GM23338 (cell line): Measurements from ENCODE around the gene CHSY1. TPM values are rescaled to one million over a fixed set of nuclear protein-coding genes. Genes with fewer than 3 reads are reported as not detected.

ENCODE experiments used
- ATAC-seq: fragments of 200-7000 bp; cut with Tn5 transposase; 3 replicates; pipeline ENCODE4 v1.9.1; 2020
- DNase-seq: peaks from one replicate; pipeline ENCODE4 v3.0.0-alpha.2; 2015; ENCODE audit warnings: low spot score
- H2AFZ ChIP-seq: fragments of 200-600 bp; sonication (generic); 2 replicates; pipeline ENCODE4 v1.8.0; 2016; ENCODE audit warnings: antibody characterized with exemption, mild to moderate bottlenecking, moderate library complexity
- H3F3A ChIP-seq: fragments of 200-600 bp; sonication (generic); replicated peaks from 2 replicates; pipeline ENCODE4 v1.8.0; 2017; ENCODE audit warnings: antibody characterized with exemption, mixed run types, low read depth
- H3K27ac ChIP-seq: fragments of 200-600 bp; sonication (generic); 2 replicates; pipeline ENCODE4 v1.6.1; 2016; ENCODE audit warnings: low read depth
- H3K27me3 ChIP-seq: fragments of 200-600 bp; sonication (generic); 2 replicates; pipeline ENCODE4 v1.8.0; 2016; ENCODE audit warnings: mild to moderate bottlenecking, mixed run types, moderate library complexity; ENCODE audit not compliant: insufficient read depth
- H3K36me3 ChIP-seq: fragments of 200-600 bp; sonication (generic); 2 replicates; pipeline ENCODE4 v1.8.0; 2016; ENCODE audit warnings: mild to moderate bottlenecking; ENCODE audit not compliant: insufficient read depth
- H3K4me1 ChIP-seq: fragments of 200-600 bp; sonication (generic); 2 replicates; pipeline ENCODE4 v1.8.0; 2016; ENCODE audit warnings: mild to moderate bottlenecking, moderate library complexity; ENCODE audit not compliant: insufficient read depth
- H3K4me2 ChIP-seq: fragments of 200-600 bp; sonication (generic); 2 replicates; pipeline ENCODE4 v1.7.1; 2017; ENCODE audit warnings: mixed run types
- H3K4me3 ChIP-seq: fragments of 200-600 bp; sonication (generic); 2 replicates; pipeline ENCODE4 v1.6.1; 2016; ENCODE audit warnings: mixed run types
- H3K79me2 ChIP-seq: fragments of 200-600 bp; sonication (generic); replicated peaks from 2 replicates; pipeline ENCODE4 v1.8.0; 2017; ENCODE audit warnings: mild to moderate bottlenecking; ENCODE audit not compliant: insufficient read depth
- H3K9me2 ChIP-seq: fragments of 200-600 bp; sonication (generic); 2 replicates; pipeline ENCODE4 v1.8.0; 2017; ENCODE audit not compliant: insufficient read depth
- H4K20me1 ChIP-seq: fragments of 200-600 bp; sonication (generic); replicated peaks from 2 replicates; pipeline ENCODE4 v1.8.0; 2017; ENCODE audit warnings: mild to moderate bottlenecking; ENCODE audit not compliant: insufficient read depth
- H3K27ac Mint-ChIP-seq: 2 replicates; pipeline ENCODE4 v1.8.0; 2020; ENCODE audit warnings: inconsistent platforms, mild to moderate bottlenecking, moderate library complexity, mixed read lengths
- H3K27me3 Mint-ChIP-seq: 3 replicates; pipeline ENCODE4 v1.8.0; 2022; ENCODE audit warnings: low read depth, mild to moderate bottlenecking, moderate library complexity, mixed read lengths, inconsistent platforms; ENCODE audit not compliant: insufficient read depth, poor library complexity
- H3K36me3 Mint-ChIP-seq: 3 replicates; pipeline ENCODE4 v1.8.0; 2021; ENCODE audit warnings: low read depth, mild to moderate bottlenecking, inconsistent platforms, moderate library complexity, mixed read lengths
- H3K4me1 Mint-ChIP-seq: 3 replicates; pipeline ENCODE4 v1.8.0; 2020; ENCODE audit warnings: mild to moderate bottlenecking, inconsistent platforms, mixed read lengths
- H3K4me3 Mint-ChIP-seq: 3 replicates; pipeline ENCODE4 v1.8.0; 2021; ENCODE audit warnings: moderate library complexity, mild to moderate bottlenecking, inconsistent platforms, mixed read lengths
- H3K9me3 Mint-ChIP-seq: 3 replicates; pipeline ENCODE4 v1.8.0; 2020; ENCODE audit warnings: moderate library complexity, mild to moderate bottlenecking, inconsistent platforms, mixed read lengths
- CREB1 ChIP-seq: fragments of 250-450 bp; sonication (Bioruptor Pico); IDR thresholded peaks from 2 replicates; pipeline ENCODE4 v1.5.0; 2020; ENCODE audit warnings: low read depth, mild to moderate bottlenecking, moderate library complexity
- CTCF ChIP-seq, 2 experiments: fragments of 200-600 bp in 1 of 2; sonication (generic) in 1 of 2; conservative IDR thresholded peaks; 2 replicates each; pipeline versions ENCODE4 v1.5.1 to v1.6.1; 2016 to 2017; ENCODE audit warnings: antibody characterized with exemption in 2 of 2, low read depth in 2 of 2, mild to moderate bottlenecking in 2 of 2, moderate library complexity in 1 of 2
- EZH2 ChIP-seq: fragments of 200-600 bp; sonication (generic); IDR thresholded peaks from one replicate; pipeline ENCODE4 v1.8.0; 2017; ENCODE audit warnings: antibody characterized with exemption, mild to moderate bottlenecking, low read depth; ENCODE audit not compliant: unreplicated experiment
- EZH2phosphoT487 ChIP-seq: fragments of 200-600 bp; sonication (generic); IDR thresholded peaks from one replicate; pipeline ENCODE4 v1.8.1; 2018; ENCODE audit warnings: antibody characterized with exemption; ENCODE audit not compliant: unreplicated experiment
- JUNB ChIP-seq: IDR thresholded peaks from one replicate; pipeline ENCODE4 v1.6.1; 2016; ENCODE audit warnings: antibody characterized with exemption; ENCODE audit not compliant: unreplicated experiment
- NANOG ChIP-seq: IDR thresholded peaks from 2 replicates; pipeline ENCODE4 v1.6.1; 2016; ENCODE audit warnings: antibody characterized with exemption, borderline replicate concordance
- POLR2AphosphoS5 ChIP-seq: IDR thresholded peaks from 2 replicates; pipeline ENCODE4 v1.6.1; 2016; ENCODE audit warnings: antibody characterized with exemption, low read depth
- ZNF114 ChIP-seq: fragments of 250-450 bp; sonication (Bioruptor Pico); IDR thresholded peaks from 2 replicates; pipeline ENCODE4 v1.5.0; 2020; ENCODE audit warnings: mild to moderate bottlenecking, moderate library complexity
- ZNF331 ChIP-seq: fragments of 250-450 bp; sonication (Bioruptor Pico); IDR thresholded peaks from 2 replicates; pipeline ENCODE4 v1.5.0; 2020; ENCODE audit warnings: low read depth, mild to moderate bottlenecking, moderate library complexity
- ZNF462 ChIP-seq: fragments of 250-450 bp; sonication (Bioruptor Pico); IDR thresholded peaks from 2 replicates; pipeline ENCODE4 v1.5.0; 2020; ENCODE audit warnings: mild to moderate bottlenecking, moderate library complexity
- polyA plus RNA-seq: library from polyadenylated mRNA; unstranded; fragments of >200 nt; fragmentation: Nextera tagmentation; extraction: Ambion mirVana; gene quantifications from 2 replicates; pipeline ENCODE4 v1.2.1, GENCODE V29; 2016
- total RNA-seq: library from RNA; depleted of rRNA; stranded (reverse); fragments of >200 nt; shearing (Covaris generic); gene quantifications from 2 replicates; pipeline ENCODE4 v1.2.3, GENCODE V29; 2014

The CHSY1 gene
- total and polyA plus RNA-seq, 2 experiments from 2014 or later: 9.8 to 47.7 TPM

- peaks cover 8% of the 10 kb centered on the region; the same call in 1 of the 2 replicates for H3K4me1 ChIP-seq
- H3K27me3 ChIP-seq: no peaks in the 10 kb centered on the region
- H3K27ac ChIP-seq: no peak overlapping the region
- H4K20me1 ChIP-seq: no peaks in the 10 kb centered on the region
- no peak for TF ChIP-seq ZNF331 (CRISPR knock-in tag)
- TF ChIP-seq CREB1 (CRISPR knock-in tag): no peak
- no peak for TF ChIP-seq ZNF114 (CRISPR knock-in tag)
- TF ChIP-seq CTCF (conservative IDR thresholded peaks at IDR 0.05; ENCODE audit: low read depth in 2 of 2): peak in 1 of 2 experiments; percentile 12; a peak in 1 of 4 replicates
- no peak for TF ChIP-seq POLR2AphosphoS5
- Mint-ChIP-seq H3K4me1 (peaks cover 9% of the 10 kb centered on the region), H3K27me3 (peaks cover 12% of the 10 kb centered on the region), H3K9me3 (no peaks in the 10 kb centered on the region), H3K4me3 (no peak overlapping the region), H3K27ac (no peak overlapping the region), H3K36me3 (peaks cover 2% of the 10 kb centered on the region; the same call in 2 of the 3 replicates)
- no peak overlapping the region for H3K4me3 ChIP-seq
- no peak for DNase-seq
- no peaks in the 10 kb centered on the region for H3K79me2 ChIP-seq
- no peaks in the 10 kb centered on the region for H3K9me2 ChIP-seq
- H3K36me3 ChIP-seq: no peaks in the 10 kb centered on the region
- no peak overlapping the region for H2AFZ ChIP-seq
- no peaks in the 10 kb centered on the region for H3F3A ChIP-seq
- no peak for ATAC-seq
- H3K4me2 ChIP-seq: no peak overlapping the region
These were observed 12.2 kb upstream of the CHSY1 start for GRCh38 chr15:101264011-101264410.

- no peak for DNase-seq
- Histone ChIP-seq H3K36me3 (no peaks in the 10 kb centered on the region), H3K9me2 (no peaks in the 10 kb centered on the region), H3K4me3 (no peak overlapping the region), H3F3A (no peaks in the 10 kb centered on the region), H3K4me1 (peaks cover 8% of the 10 kb centered on the region; the same call in 1 of the 2 replicates), H3K27me3 (no peaks in the 10 kb centered on the region), H3K27ac (no peak overlapping the region), H3K79me2 (no peaks in the 10 kb centered on the region), H2AFZ (no peak overlapping the region), H4K20me1 (no peaks in the 10 kb centered on the region), H3K4me2 (no peak overlapping the region)
- Mint-ChIP-seq H3K9me3 (no peaks in the 10 kb centered on the region), H3K4me3 (no peak overlapping the region), H3K27ac (no peak overlapping the region), H3K36me3 (no peaks in the 10 kb centered on the region; the same call in 2 of the 3 replicates), H3K27me3 (peaks cover 15% of the 10 kb centered on the region), H3K4me1 (peaks cover 20% of the 10 kb centered on the region)
- no peak for ATAC-seq
- TF ChIP-seq ZNF331 (CRISPR knock-in tag): no peak
- no peak for TF ChIP-seq EZH2
- TF ChIP-seq NANOG: no peak
- no peak for TF ChIP-seq EZH2phosphoT487
- no peak for TF ChIP-seq CTCF (conservative IDR thresholded peaks at IDR 0.05; ENCODE audit: low read depth in 2 of 2)
- no peak for TF ChIP-seq ZNF114 (CRISPR knock-in tag)
- TF ChIP-seq CREB1 (CRISPR knock-in tag): no peak
- TF ChIP-seq POLR2AphosphoS5: no peak
- no peak for TF ChIP-seq ZNF462 (CRISPR knock-in tag)
- no peak for TF ChIP-seq JUNB
These were observed 10.7 kb upstream of the CHSY1 start for GRCh38 chr15:101262551-101262950.
